HG03139 (cell line): ENCODE measurements around the gene BCL2.

Experiments
- ATAC-seq: cut with Tn5 transposase; IDR thresholded peaks from one replicate; pipeline ENCODE4 v1.9.1; 2021; ENCODE audit not compliant: unreplicated experiment

The BCL2 gene

DNA sequence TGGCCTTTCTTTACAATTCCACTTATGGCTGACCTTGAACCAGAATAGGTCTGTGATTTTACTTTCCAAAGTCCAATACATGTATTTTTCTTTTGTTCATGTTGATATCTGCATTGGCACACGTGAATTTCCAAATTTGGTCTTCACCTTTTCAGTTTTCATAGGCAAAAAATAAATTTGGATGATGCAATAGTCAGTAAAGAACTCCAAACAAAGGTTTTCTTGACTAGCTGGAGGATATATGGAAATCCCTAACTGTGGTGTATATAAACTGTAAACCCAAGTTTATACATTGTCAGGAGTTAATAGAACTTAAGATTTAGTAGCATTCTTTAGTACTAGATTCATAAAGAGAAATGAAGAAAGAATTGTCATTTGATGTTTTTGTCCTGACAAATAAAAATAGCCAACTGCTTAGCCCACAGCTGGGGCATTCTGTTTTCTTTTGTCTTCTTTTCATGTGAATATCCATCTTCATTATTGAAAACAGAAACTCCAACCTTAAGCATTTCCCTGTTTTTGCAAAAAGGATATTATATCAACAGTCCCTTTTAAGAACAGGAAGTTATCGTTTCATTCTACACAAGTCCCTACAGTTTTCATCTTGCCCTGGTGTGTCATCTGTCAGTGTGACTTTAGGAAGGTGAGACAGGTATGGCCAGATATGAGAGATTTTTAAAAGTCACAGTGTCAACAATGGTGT, 132.9 kb downstream of the BCL2 start:
- no peak for ATAC-seq

DNA sequence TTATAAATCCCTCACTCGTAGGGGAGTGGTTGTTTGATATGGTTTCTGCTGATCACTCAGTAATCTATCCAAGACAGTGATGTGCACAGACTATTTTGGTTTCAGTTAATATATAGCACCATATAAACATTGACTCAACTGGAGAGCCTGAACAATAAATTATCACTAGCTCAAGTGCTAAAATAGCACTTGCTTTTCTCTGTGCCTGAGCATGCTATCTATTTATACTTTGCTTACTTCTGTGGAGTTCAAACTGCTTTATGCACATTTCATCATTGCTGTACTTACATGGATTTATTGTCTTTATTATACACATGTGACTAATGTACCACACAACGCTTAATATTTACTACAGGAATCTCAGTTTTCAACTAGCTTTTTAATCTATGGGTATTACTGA, 133.6 kb downstream of the BCL2 start:
- no peak for ATAC-seq

DNA sequence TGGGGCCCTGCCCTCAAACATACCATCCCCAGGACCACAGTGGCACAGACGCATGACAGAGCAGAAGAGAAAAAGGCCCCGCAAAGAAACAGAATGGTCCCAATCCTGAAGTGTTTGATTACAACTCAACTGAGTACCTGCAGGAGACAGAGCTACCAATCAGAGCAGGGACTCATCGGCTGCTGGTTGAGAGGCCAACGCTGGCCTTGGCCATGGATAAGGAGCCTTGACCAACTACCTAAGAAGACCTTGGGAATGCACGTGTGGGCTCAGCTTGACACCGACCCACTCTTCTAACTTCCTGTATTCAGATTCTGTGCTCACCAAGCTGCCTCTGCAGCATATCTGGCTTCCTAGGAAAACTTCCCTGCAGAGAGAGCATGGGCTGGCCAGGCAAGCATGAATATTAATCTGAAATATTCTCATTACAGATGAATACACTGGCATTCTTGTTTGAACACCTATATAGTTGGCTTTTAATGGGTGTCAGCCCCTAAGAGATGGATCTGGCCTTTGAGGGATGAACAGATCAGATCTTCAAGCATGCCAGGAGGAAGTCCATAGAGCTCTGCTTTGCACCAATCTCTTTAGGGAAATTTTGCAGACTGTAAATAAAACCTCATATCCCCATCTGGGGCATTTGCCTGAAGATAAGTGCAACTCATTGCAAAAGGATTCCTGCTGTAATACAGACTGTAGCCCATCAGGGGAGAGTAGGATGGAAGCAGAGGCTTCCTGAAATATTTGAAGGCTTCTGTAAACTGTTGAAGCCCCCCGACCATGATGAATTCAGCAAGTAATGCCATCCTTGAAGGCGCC, 135.4 kb downstream of the BCL2 start:
- no peak for ATAC-seq

DNA sequence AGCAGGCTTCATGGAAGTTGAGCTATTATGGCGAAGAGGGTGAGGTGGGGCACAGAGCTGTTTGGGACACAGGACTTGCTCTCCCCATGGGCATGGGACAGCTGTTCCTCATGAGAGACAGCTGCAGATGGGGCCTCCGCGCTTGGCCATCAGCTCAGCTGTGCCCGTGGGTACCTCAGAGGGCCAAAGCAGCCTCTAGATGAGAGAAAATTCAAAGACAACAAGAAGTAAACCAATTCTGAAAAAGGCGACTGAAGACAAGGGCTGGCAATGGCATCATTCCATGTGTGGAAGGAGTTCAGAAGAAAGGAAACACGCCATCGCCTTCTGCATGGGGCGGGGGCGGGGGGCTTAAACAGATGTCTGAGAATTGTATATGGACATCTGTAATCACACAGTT, 136.2 kb downstream of the BCL2 start:
- no peak for ATAC-seq

DNA sequence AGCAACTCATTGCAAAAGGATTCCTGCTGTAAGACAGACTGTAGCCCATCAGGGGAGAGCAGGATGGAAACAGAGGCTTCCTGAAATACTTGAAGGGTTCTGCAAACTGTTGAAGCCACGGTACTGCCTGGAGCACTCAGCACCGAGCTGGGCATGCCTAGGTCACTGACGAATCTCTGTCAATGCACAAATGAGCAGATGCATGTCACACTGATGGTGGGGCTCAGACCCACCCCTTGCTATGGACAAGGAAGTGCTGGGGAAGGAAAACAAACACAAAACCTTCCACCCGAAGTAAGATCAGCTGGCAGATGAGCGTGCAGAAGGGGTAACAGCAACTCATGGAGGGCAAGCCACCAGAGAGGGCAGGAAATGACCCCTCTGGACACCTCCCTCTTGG, 136.7 kb downstream of the BCL2 start:
- ATAC-seq = no peak

DNA sequence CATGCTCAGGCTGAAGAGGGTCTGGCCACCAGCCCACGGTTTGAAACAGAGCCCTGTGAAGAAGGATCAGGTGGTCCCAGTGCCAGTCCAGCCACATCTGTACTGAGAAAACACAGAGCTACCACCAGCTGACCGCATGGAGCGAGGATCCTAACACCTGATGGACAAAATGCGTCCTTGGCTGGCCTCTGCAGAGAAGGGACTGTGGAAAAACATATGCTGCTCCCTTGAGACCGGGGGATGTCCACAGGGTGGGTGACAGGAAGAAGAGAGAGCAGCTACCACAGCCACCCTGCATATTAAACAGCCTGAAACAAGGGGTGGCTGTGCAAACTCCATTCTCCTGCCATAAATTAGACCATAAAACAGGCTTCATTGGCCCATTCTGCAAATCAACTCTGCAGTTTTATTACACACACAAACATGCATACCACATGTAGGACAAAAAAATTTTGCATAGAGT, 137.2 kb downstream of the BCL2 start:
- ATAC-seq = no peak

DNA sequence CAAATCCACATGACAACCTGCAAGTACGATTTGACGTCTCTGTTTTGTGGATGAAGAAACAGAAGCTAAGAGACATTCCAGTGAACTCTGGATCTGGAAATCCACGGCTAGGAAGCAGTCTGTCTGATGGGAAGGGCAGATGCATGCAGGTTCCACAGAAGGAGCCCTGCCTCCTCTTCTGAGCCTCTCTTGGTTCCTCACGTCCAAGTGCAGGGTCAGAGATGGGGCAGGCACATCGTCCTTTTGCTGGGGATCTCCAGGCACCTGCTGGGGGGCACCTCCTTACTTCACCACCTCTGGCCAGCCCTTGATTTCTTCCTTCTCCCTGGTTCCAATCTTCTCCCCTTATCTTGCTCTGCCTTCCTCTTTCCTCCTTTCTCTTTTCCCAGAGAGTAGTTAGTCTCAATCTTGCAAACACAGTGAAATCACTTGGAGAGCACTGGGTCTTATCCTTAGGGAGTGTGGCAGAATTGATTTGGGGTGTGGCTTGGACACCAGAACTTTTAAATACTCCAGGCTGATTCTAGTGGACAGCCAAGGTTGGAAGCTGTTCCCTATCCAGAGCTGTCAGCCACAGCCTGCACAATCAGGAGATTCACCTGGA, 137.8 kb downstream of the BCL2 start:
- no peak for ATAC-seq

DNA sequence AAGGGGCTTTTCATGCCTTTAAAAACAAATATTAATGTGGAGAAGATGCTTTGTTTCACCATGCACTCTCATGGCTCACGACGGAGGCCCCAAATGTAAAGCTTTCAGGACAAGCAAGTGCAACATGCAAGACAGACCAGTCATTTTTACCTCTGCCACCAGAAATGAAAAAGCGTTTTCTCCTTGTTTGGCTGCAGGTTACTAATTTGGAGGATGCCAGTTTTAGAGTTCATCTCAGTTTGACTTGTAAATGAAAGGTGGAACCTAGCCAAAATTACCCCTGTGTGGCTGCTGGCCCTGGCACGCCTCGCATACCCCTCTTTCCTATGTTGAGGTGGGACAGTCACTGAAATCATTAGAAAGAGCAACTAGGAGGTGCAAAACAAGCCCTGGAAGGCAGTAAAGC, 138.6 kb downstream of the BCL2 start:
- no peak for ATAC-seq

DNA sequence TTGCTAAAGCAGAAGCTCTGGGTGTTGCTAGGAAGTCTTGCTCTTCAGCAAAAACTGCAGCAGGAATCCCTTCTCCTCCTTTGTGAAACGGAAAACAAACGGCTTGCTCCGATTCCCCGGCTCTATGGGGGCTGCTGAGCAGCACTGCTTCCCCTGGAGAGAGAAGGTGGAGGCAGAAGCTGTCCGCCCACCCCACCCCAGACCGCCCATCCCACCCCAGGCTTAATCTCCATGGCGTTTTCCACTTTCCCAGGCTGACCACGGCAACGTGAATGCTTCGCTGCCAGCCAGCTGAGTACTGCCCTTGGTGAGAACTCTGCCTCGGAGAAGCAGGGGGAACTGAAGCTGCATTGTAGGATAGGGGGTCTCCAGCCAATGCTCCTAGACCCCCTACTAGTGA, 139.2 kb downstream of the BCL2 start:
- no peak for ATAC-seq

DNA sequence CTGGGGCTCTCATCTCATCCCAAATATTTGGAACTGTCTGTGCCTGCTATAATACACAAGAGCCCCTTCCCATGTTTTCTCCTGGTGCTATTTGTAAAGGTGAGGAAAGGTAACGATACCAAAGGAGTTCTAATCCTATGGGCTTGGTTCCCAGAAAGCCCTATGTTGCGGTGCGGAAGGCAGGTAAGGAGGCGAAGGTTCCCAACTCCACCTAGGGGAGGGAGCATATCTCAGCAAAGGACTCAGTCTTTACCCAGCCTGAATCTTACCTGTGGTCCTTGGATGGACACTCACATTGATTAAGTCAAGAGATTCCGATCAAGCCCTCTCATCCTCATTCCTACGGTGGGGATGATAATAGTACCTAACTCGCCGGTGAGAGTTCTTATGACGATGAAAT, 140.1 kb downstream of the BCL2 start:
- ATAC-seq = no peak

DNA sequence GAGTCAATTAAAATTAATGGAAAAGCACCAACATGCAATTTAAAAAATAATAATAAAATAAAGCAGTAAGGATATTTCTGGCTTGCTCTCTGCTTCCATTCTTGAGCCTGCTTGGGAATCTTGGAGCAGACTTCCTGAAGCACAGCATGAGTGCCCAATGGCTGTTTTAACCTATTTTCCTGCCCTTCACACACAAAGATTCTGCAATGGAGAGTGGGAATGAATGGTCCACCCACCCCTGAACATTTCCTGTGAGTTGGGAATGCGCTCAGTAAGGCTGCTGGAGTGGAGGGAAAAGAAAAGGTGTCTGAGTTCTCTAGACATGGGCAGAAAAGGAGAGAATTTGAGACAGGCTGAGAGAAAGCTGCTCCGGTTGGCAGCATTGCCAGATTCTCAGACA, 140.6 kb downstream of the BCL2 start:
- ATAC-seq = no peak

DNA sequence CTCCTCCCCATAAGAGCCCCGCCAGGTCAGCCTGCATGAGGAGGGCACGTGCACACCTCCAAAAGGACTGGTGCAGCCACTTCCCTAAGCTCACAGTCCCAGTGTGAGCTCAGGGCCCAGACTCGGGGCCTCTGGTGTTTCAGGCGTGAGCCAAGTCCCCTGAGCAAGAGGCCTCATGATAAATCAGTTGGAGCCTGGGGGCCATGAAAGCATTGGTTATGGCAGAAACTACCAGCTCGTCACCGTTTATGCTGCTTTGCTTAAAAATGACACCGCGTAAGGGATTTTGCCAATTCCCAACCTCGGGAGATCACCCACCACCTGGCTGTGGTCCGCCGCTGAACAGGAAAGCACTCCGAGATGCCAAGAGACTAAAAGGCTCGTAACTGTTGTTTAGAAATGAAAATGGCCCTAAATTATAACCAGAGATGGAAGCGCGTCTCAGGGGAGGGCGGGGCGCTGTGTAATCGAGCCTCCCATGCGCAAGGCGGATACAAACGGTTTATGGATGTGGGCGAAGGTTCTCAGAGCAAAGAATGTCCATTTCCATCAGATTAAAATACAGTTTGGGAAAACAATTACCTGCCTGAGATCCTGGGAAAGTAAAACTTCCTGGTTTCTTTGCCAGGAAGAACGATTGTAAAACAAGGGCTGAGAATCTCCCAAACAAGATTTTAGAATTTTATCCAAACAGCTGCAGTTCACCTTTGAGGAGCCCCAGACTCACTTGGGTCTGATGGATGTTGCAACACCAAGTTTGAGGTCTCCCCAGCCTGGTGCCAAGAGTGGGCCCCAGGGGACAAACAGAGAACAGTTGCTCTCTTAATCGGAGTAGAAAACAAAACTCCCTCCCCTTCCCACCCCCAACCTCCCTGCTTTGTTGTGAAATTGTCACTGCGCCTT, 141.4 kb downstream of the BCL2 start:
- ATAC-seq = no peak

DNA sequence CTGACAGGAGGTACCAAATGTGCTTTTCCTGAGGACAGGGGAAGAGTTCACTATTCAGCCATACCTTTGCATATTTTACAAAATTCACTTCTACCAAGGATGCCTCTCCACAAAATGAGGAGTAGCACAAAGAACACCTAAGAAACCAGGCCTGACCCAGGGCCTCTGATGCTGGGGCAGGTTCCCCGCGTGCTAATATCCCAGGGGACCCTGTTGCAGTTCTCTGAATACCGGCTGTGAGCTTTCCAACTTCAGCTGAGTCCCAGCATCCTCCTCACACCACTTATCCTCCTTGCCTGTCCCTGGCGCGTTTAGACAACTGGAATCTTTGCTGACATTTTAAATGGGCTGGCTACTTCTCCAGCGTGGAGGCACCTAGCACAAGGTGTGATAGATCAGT, 142.3 kb downstream of the BCL2 start:
- no peak for ATAC-seq

DNA sequence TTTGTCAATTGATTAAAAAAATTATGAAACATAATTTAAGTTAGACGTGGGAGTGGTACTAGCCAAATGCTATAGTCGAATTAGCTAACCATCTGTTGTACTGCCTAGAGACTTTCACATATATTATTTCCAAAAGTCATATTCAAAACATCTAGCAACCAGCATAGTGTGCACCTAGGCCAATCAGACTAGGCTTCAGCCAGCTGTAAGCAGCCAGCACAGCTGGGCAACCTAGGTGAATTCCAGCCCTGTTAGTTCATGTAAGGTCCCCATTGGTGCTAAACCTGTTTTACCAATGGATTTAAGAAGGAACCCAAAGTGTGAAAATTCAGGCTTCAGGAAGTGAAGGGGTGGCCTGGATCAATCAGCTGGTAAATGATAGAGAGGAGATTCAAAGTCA, 144.3 kb downstream of the BCL2 start:
- no peak for ATAC-seq

DNA sequence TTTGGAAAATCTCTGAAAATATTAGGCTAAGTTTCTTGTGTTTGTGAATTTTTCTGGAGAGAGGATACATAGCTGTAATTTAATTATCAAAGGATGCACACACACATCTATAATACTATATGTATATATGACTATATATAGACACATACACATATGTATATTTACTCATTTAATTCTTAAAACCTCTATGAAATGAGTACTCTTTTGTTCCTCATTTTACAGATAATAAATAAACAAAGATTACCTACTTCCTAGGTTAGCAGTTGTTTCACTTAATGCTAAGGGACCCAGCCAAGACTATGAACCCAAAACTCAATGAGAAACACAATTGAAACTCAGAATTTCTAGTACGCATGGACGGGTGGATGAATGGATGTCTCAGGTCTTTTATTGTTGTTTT, 145.6 kb downstream of the BCL2 start:
- no peak for ATAC-seq

DNA sequence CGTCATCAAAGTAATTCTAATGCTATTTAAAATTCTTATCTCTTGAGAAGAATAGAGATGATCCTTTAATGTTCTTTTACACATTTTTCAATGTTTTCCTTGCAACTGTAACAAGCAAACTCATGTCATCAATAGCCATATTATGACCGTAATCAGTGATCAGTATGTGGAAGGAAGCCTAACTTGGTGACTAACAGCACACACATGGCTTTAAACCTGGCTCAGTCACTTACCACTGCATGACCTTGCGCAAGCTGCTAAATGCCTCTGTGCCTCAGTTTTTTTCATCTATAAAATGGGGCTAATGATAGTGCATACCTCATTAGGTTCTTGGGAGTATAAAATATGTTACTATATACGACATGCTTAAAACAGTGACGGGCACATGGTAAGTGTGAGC, 149.7 kb downstream of the BCL2 start:
- ATAC-seq = no peak

DNA sequence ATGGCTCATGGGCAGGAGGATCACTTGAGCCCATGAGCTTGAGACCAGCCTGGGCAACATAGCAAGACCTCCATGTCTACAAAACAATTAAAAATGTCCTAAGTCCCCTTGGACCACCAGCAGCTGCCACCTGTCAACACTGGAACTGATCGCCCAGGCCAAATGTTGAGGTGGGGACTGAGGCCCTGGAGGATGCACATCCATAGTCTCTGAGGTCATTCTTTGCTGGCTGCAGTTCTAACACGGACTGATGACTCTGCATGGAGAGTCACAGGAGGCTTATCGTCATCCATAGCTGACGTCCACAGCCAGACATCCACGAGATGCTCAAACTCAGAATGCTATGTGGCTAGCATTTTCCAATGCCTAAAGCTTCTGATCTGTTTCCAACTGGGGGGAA, 151.3 kb downstream of the BCL2 start:
- ATAC-seq = no peak

DNA sequence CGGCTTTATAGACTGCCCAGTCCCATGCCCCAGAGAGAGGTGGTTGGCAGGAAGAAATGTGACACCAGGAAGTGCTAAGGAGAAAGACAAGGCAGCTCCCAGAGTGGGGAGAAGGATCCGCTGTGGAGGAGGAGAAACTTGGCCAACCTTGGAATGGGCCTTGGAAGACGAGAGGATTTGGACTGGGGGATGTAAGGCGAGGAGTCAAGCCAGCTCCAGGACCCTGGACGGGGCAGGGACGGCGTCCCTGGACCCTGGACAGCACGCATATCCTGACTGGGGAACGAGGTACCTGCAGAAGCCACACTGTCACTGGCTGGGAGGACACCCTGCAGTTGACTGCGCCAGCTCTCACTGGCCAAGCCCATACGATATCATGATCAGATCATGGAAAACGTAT, 153.4 kb downstream of the BCL2 start:
- no peak for ATAC-seq

DNA sequence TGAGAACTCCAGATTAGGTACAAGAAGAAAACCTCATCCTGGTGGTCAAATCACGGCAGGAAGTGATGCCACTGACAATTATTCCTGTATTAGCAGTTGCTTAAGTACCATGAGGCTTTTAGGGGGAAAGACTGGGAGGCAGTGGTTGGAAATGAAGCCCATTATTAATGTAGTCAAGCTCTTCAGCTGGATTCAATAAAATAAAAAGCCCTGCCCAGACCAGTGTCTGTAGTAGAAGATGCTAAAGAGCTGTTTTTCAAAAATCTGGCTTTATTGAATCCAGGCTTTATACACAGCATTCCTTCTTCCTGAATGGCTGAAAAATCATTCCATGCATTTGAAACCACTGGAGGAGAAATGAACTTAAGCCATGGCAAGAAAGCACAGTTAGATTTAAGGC, 155.2 kb downstream of the BCL2 start:
- no peak for ATAC-seq

DNA sequence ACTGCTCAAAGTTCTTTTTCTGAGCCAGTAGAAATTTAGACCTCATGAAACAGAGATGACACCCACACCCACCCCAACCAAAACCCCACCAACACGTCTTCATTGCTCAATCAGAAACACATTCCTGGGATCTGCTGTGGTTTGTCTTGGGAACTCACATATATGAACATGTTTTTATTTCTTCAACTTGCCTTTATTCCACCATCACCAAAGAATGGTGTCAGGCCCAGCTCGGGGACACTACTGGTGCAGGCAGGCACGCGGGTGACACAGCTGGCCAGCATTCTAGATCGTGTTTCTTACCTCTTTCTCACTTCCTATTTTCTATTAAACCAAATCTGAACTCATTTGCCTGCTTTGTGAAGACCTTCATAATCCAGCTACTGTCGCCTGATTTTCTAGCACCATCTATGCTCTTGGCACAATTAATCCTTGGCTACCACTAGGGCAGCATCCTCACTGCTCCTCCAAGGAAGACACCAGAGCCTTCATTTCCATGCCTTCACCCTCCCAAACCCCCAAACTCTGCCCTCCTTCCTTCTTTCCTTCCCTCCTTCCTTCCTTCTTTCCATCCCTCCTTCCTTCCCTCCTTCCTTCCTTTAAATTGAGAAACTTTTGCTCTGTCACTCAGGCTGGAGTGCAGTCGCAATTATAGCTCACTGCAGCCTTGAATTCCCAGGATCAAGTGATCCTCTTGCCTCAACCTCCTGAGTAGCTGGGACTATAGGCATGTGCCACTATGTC, 157.1 kb downstream of the BCL2 start:
- peak; percentile 26 for ATAC-seq
